WERI-Rb-1 (cell line): Measurements from ENCODE around the gene SIAH3.

Source experiments
- DNase-seq: peaks from one replicate; pipeline ENCODE4 v3.0.0-alpha.2; 2020
- H3K27ac ChIP-seq: fragments of 250-450 bp; sonication (Bioruptor Pico); 2 replicates; pipeline ENCODE4 v1.5.1; 2020; ENCODE audit warnings: mild to moderate bottlenecking, moderate library complexity
- H3K27me3 ChIP-seq: fragments of 250-450 bp; sonication (Bioruptor Pico); 2 replicates; pipeline ENCODE4 v1.5.1; 2021; ENCODE audit warnings: mild to moderate bottlenecking, low read depth, moderate library complexity; ENCODE audit not compliant: insufficient read depth, severe bottlenecking
- H3K36me3 ChIP-seq: fragments of 250-450 bp; sonication (Bioruptor Pico); 2 replicates; pipeline ENCODE4 v1.5.1; 2020; ENCODE audit warnings: mild to moderate bottlenecking, moderate library complexity
- H3K4me3 ChIP-seq: 2 replicates; pipeline ENCODE4 v1.5.1; 2011; ENCODE audit warnings: low read depth, mild to moderate bottlenecking, control low read depth, low read length
- H3K9me3 ChIP-seq: fragments of 250-450 bp; sonication (Bioruptor Pico); 2 replicates; pipeline ENCODE4 v1.5.1; 2021; ENCODE audit warnings: mild to moderate bottlenecking, moderate library complexity; ENCODE audit not compliant: severe bottlenecking
- TF ChIP-seq, protein P1 (sequence below): IDR thresholded peaks from 2 replicates; pipeline ENCODE4 v1.5.1; 2011; ENCODE audit warnings: low read depth, mild to moderate bottlenecking, control low read depth, inconsistent platforms, low read length

SIAH3 gene

DNA sequence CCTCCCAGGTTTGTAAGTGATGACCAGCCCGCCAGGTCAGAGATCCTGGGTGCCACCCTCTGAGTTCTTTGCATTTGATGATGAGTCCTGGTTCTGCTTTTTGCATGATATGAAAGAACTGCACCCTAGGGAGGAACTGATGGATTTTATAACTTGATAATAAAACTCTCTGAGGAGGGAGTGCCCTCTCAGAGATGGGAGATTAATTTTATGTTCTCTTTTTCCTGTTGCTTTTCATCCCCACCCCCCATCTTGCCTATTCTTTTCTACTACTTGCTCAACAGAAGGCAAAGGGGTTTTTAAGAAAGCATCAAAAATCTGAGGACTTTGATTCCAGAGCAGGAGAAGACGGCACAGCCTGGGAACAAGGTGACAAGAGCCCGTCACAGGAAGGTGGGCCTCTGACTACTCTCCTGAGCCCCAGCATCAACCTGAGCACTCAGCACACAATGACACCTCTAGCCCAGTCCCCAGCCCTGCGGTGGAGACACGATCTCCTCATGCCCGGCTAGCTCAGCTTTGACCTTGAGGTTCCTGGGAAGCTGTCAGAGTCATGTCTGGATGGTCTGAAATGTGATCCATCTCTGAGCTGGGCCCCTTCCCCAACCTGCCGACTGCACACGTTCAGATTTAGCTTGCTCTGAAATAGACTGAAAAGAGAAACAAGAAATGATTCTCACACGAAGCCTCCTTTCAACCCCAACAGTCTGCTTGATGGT lies 69.1 kb downstream of the SIAH3 start:
- TF ChIP-seq, protein P1, sequence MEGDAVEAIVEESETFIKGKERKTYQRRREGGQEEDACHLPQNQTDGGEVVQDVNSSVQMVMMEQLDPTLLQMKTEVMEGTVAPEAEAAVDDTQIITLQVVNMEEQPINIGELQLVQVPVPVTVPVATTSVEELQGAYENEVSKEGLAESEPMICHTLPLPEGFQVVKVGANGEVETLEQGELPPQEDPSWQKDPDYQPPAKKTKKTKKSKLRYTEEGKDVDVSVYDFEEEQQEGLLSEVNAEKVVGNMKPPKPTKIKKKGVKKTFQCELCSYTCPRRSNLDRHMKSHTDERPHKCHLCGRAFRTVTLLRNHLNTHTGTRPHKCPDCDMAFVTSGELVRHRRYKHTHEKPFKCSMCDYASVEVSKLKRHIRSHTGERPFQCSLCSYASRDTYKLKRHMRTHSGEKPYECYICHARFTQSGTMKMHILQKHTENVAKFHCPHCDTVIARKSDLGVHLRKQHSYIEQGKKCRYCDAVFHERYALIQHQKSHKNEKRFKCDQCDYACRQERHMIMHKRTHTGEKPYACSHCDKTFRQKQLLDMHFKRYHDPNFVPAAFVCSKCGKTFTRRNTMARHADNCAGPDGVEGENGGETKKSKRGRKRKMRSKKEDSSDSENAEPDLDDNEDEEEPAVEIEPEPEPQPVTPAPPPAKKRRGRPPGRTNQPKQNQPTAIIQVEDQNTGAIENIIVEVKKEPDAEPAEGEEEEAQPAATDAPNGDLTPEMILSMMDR, result no peak
- H3K27ac ChIP-seq, result no peak overlapping the region
- no peak for DNase-seq

GRCh38 chr13:45781553-45782326 lies 69.8 kb downstream of the SIAH3 start:
- no peak for DNase-seq
- no peaks in the 10 kb centered on the region for H3K27me3 ChIP-seq
- H3K36me3 ChIP-seq, result no peaks in the 10 kb centered on the region
- TF ChIP-seq, protein P1, result no peak
- no peak overlapping the region for H3K4me3 ChIP-seq
- H3K27ac ChIP-seq, result no peak overlapping the region
- no peaks in the 10 kb centered on the region for H3K9me3 ChIP-seq

More for the DNA sequence above, 69.1 kb downstream of the SIAH3 start:
- no peaks in the 10 kb centered on the region for H3K9me3 ChIP-seq
- no peaks in the 10 kb centered on the region for H3K36me3 ChIP-seq
- H3K27me3 ChIP-seq, result no peaks in the 10 kb centered on the region
- H3K4me3 ChIP-seq, result no peak overlapping the region

DNA sequence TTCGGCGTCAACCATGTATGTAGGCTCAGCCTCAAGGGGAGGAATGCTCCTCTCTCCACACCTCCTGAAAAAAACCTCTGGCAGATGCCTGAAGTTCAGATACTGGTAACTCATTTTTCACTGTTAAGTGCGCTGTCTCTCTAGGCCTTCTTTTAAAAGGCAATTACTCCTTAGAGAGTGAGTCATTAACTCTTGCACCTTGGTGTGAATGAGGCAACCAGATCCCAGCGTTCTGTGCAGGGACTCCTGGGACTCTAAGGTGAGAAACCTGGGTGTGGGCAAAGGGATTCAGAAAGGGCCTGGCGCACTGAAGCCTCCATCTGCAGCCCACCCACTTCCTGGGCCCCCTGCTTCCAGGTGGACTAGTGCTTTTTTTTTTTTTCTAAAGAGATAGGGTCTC lies 71.7 kb downstream of the SIAH3 start:
- Histone ChIP-seq H3K27me3 (no peaks in the 10 kb centered on the region), H3K27ac (no peak overlapping the region), H3K9me3 (no peaks in the 10 kb centered on the region), H3K36me3 (no peaks in the 10 kb centered on the region), H3K4me3 (no peak overlapping the region)
- TF ChIP-seq, protein P1, result no peak
- no peak for DNase-seq

DNA sequence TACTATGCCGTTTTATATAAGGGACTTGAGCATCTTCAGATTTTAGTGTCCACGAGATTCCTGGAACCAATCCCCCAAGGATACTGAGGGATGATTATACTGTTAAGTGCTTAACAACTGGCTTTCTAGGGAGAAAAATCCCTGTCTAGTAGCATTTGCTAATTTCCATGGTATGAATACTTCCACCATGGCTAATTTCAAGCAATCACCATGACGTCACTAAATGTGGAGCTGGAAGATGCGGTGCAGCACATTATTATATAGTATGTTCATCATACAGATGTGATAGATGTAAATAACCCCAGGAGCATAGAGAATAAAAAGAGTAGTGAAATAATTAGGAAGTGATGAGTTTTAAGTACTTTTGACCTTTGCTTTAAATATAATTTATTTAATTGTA lies 72.7 kb downstream of the SIAH3 start:
- DNase-seq, result no peak
- Histone ChIP-seq H3K27me3 (no peaks in the 10 kb centered on the region), H3K27ac (no peak overlapping the region), H3K4me3 (no peak overlapping the region), H3K9me3 (no peaks in the 10 kb centered on the region), H3K36me3 (no peaks in the 10 kb centered on the region)
- TF ChIP-seq, protein P1, result no peak

DNA sequence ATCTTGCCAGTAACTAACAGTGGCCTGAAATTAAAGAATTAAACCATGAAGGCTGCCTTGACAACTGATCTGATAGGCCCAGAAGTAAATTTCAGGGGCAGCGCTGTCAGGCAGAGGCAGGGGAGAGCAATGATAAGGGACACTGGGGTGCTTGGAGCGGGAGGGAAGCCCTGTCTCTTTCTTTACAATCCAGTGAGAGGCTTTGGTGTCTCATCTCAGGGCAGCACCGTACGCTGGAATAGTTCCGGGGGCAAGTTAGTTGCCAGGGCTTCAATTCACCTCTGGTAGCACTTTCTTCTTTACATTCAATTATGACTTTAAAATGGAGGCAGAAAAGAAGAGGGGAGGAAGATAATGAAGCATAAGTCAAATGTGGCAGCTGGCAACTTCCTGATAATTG lies 74.8 kb downstream of the SIAH3 start:
- Histone ChIP-seq H3K27me3 (no peaks in the 10 kb centered on the region), H3K27ac (no peak overlapping the region), H3K36me3 (no peaks in the 10 kb centered on the region), H3K4me3 (no peak overlapping the region), H3K9me3 (no peaks in the 10 kb centered on the region)
- TF ChIP-seq, protein P1, result no peak
- peak; percentile 29 for DNase-seq
